HepG2 (cell line): ENCODE results near the gene MTHFD1L. TPM values are rescaled to one million over a fixed set of nuclear protein-coding genes. Genes with fewer than 3 reads are reported as not detected.

Source experiments
- AKNA ChIP-seq: sonication (generic); formaldehyde crosslinking; IDR thresholded peaks from 2 replicates; pipeline ENCODE4 v1.4.0; 2020; ENCODE audit warnings: missing genetic modification reagents, borderline replicate concordance
- KDM2A ChIP-seq: sonication (generic); formaldehyde crosslinking; IDR thresholded peaks from 2 replicates; pipeline ENCODE4 v1.4.0; 2020; ENCODE audit warnings: low read depth, missing genetic modification reagents, borderline replicate concordance
- NCOA5 ChIP-seq: sonication (generic); formaldehyde crosslinking; IDR thresholded peaks from 2 replicates; pipeline ENCODE4 v1.4.0; 2020; ENCODE audit warnings: missing genetic modification reagents
- PRDM10 ChIP-seq: sonication (generic); formaldehyde crosslinking; IDR thresholded peaks from 2 replicates; pipeline ENCODE4 v1.4.0; 2020; ENCODE audit warnings: low read depth, missing genetic modification reagents
- TARDBP ChIP-seq: sonication (generic); formaldehyde crosslinking; IDR thresholded peaks from 2 replicates; pipeline ENCODE4 v1.8.0; 2022; ENCODE audit warnings: mild to moderate bottlenecking, missing genetic modification reagents
- TEAD3 ChIP-seq: optimal IDR thresholded peaks from 2 replicates; pipeline ENCODE3; 2016; ENCODE audit warnings: borderline replicate concordance
- polyA plus RNA-seq, 8 experiments: library from polyadenylated mRNA; depleted of rRNA in 3 of 8; stranded (reverse) in 7 of 8; unstranded in 1 of 8; fragments of >200 nt; fragmentation: Illumina TruSeq in 4 of 8; extraction: Trizol in 4 of 8; gene quantifications; 2 replicates each; pipeline versions ENCODE4 v1.2.1 to v1.2.3, GENCODE V29; 2011 to 2016; ENCODE audit warnings: low read depth in 4 of 8, missing spikeins in 1 of 8, mixed read lengths in 1 of 8; ENCODE audit not compliant: insufficient read depth in 1 of 8
- total RNA-seq, 5 experiments: library from RNA; depleted of rRNA; stranded (reverse); fragments of >200 nt; fragmentation: Illumina TruSeq; extraction: Trizol; gene quantifications; 2 replicates each; pipeline ENCODE4 v1.2.3, GENCODE V29; 2016; ENCODE audit warnings: low read depth in 1 of 5
- TF ChIP-seq, protein P1 (sequence below): sonication (generic); formaldehyde crosslinking; IDR thresholded peaks from 2 replicates; pipeline ENCODE4 v1.5.0; 2020; ENCODE audit warnings: mild to moderate bottlenecking, missing genetic modification reagents, borderline replicate concordance
- TF ChIP-seq, protein P2 (sequence below), 2 experiments: sonication (generic) in 1 of 2; formaldehyde crosslinking in 1 of 2; IDR thresholded peaks; 2 replicates each; pipeline versions ENCODE4 v1.5.1 to v1.6.1; 2011 to 2020; ENCODE audit warnings: borderline replicate concordance in 1 of 2, low read depth in 1 of 2, low read length in 1 of 2, mild to moderate bottlenecking in 1 of 2, missing genetic modification reagents in 1 of 2, moderate library complexity in 1 of 2
- TF ChIP-seq, protein P3 (sequence below): sonication (generic); formaldehyde crosslinking; IDR thresholded peaks from 2 replicates; pipeline ENCODE4 v1.4.0; 2020; ENCODE audit warnings: low read depth, mild to moderate bottlenecking, missing genetic modification reagents

MTHFD1L gene
- total and polyA plus RNA-seq, 2 of the 13 experiments (the other 11 are each of a cell fraction or from before 2014, with no cell fraction given): 24.0 to 39.6 TPM

- TF ChIP-seq AKNA (CRISPR knock-in tag) (no peak), TEAD3 (peak; percentile 74), NCOA5 (CRISPR knock-in tag) (no peak), TARDBP (CRISPR knock-in tag) (peak; percentile 19; the same call in 1 of the 2 replicates), PRDM10 (CRISPR knock-in tag) (no peak), KDM2A (CRISPR knock-in tag) (0 out of 2 replicates have a peak, but pooled peaks have one; percentile 33)
- TF ChIP-seq, protein P1, sequence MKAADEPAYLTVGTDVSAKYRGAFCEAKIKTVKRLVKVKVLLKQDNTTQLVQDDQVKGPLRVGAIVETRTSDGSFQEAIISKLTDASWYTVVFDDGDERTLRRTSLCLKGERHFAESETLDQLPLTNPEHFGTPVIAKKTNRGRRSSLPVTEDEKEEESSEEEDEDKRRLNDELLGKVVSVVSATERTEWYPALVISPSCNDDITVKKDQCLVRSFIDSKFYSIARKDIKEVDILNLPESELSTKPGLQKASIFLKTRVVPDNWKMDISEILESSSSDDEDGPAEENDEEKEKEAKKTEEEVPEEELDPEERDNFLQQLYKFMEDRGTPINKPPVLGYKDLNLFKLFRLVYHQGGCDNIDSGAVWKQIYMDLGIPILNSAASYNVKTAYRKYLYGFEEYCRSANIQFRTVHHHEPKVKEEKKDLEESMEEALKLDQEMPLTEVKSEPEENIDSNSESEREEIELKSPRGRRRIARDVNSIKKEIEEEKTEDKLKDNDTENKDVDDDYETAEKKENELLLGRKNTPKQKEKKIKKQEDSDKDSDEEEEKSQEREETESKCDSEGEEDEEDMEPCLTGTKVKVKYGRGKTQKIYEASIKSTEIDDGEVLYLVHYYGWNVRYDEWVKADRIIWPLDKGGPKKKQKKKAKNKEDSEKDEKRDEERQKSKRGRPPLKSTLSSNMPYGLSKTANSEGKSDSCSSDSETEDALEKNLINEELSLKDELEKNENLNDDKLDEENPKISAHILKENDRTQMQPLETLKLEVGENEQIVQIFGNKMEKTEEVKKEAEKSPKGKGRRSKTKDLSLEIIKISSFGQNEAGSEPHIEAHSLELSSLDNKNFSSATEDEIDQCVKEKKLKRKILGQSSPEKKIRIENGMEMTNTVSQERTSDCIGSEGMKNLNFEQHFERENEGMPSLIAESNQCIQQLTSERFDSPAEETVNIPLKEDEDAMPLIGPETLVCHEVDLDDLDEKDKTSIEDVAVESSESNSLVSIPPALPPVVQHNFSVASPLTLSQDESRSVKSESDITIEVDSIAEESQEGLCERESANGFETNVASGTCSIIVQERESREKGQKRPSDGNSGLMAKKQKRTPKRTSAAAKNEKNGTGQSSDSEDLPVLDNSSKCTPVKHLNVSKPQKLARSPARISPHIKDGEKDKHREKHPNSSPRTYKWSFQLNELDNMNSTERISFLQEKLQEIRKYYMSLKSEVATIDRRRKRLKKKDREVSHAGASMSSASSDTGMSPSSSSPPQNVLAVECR (CRISPR knock-in tag): no peak
- TF ChIP-seq, protein P2, sequence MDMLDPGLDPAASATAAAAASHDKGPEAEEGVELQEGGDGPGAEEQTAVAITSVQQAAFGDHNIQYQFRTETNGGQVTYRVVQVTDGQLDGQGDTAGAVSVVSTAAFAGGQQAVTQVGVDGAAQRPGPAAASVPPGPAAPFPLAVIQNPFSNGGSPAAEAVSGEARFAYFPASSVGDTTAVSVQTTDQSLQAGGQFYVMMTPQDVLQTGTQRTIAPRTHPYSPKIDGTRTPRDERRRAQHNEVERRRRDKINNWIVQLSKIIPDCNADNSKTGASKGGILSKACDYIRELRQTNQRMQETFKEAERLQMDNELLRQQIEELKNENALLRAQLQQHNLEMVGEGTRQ (IDR thresholded peaks at IDR 0.05; ENCODE audit: low read depth, low read length): no peak
- TF ChIP-seq, protein P2 (CRISPR knock-in tag; IDR thresholded peaks at IDR 0.05; ENCODE audit: borderline replicate concordance): no peak
- TF ChIP-seq, protein P3, sequence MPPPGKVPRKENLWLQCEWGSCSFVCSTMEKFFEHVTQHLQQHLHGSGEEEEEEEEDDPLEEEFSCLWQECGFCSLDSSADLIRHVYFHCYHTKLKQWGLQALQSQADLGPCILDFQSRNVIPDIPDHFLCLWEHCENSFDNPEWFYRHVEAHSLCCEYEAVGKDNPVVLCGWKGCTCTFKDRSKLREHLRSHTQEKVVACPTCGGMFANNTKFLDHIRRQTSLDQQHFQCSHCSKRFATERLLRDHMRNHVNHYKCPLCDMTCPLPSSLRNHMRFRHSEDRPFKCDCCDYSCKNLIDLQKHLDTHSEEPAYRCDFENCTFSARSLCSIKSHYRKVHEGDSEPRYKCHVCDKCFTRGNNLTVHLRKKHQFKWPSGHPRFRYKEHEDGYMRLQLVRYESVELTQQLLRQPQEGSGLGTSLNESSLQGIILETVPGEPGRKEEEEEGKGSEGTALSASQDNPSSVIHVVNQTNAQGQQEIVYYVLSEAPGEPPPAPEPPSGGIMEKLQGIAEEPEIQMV (CRISPR knock-in tag): no peak
Measured at GRCh38 chr6:151060096-151060765, 194.7 kb downstream of the MTHFD1L start (continued).
